ENCODE data around the gene ABCD4. TPM values are rescaled to one million over a fixed set of nuclear protein-coding genes. Genes with fewer than 3 reads are reported as not detected.

The ABCD4 gene
- polyA plus RNA-seq, 1 of the 3 experiments (the other 2 are of a cell fraction): 37.0 TPM

DNA sequence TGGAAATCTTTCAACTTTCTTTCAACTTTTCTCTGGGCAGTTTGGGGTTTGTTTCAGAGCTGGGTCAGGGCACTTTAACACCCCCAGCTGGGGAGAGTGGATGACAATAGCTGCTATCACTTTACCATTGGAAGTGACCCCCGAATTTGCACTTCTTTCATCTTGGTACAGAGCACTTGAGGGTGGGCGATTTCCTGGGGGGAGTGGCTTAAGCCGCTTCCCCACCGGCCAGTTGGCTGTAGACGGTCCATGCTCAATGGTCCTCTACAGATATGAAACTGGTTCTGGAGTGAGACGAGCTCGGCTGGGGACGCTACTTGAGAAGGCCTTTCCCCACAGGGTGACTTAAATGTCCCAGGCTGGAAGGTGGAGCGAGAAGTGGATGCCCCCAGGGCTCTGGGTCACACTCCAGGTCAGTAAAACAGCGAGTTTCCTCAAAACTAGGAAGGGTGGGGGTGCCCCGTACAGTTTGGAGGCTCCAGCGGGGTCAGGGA lies 45.6 kb upstream of the ABCD4 start, which contains the start of gene VRTN:
Gene VRTN (plus strand): TSS at position 231 of the 494 bp plus-strand sequence. CDS start 8,313 bp downstream, outside the sequence.
- peaks cover 23% of the 10 kb centered on the region; the same call in 1 of the 2 replicates for H3K27me3 ChIP-seq (ENCODE audit: insufficient read depth)
- no peak within 1 kb of the TSS for H3K4me2 ChIP-seq
- POLR2A ChIA-PET: no interaction called here
- no peaks in the 10 kb centered on the region for H3K9me3 ChIP-seq
- H3K9me2 ChIP-seq: no peaks in the 10 kb centered on the region
- DNase-seq: no peak
- CTCF ChIA-PET: interaction anchor here (1.4 to 2.6 kb wide), 4 partner anchors 15 to 154 kb away, joined by 4 to 10 read pairs (median 6); no protein-coding TSS in a partner anchor
- H3K79me2 ChIP-seq (ENCODE audit: insufficient read depth): no peaks in the 10 kb centered on the region
- TF ChIP-seq, protein P1, sequence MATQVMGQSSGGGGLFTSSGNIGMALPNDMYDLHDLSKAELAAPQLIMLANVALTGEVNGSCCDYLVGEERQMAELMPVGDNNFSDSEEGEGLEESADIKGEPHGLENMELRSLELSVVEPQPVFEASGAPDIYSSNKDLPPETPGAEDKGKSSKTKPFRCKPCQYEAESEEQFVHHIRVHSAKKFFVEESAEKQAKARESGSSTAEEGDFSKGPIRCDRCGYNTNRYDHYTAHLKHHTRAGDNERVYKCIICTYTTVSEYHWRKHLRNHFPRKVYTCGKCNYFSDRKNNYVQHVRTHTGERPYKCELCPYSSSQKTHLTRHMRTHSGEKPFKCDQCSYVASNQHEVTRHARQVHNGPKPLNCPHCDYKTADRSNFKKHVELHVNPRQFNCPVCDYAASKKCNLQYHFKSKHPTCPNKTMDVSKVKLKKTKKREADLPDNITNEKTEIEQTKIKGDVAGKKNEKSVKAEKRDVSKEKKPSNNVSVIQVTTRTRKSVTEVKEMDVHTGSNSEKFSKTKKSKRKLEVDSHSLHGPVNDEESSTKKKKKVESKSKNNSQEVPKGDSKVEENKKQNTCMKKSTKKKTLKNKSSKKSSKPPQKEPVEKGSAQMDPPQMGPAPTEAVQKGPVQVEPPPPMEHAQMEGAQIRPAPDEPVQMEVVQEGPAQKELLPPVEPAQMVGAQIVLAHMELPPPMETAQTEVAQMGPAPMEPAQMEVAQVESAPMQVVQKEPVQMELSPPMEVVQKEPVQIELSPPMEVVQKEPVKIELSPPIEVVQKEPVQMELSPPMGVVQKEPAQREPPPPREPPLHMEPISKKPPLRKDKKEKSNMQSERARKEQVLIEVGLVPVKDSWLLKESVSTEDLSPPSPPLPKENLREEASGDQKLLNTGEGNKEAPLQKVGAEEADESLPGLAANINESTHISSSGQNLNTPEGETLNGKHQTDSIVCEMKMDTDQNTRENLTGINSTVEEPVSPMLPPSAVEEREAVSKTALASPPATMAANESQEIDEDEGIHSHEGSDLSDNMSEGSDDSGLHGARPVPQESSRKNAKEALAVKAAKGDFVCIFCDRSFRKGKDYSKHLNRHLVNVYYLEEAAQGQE (IDR thresholded peaks at IDR 0.05; ENCODE audit: low read depth, low read length): no peak
- TF ChIP-seq, protein P2, sequence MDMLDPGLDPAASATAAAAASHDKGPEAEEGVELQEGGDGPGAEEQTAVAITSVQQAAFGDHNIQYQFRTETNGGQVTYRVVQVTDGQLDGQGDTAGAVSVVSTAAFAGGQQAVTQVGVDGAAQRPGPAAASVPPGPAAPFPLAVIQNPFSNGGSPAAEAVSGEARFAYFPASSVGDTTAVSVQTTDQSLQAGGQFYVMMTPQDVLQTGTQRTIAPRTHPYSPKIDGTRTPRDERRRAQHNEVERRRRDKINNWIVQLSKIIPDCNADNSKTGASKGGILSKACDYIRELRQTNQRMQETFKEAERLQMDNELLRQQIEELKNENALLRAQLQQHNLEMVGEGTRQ (IDR thresholded peaks at IDR 0.05; ENCODE audit: borderline replicate concordance, low read depth, low read length): no peak
- H3F3A ChIP-seq (replicated peaks; ENCODE audit: insufficient read depth): no peaks in the 10 kb centered on the region
- H3K36me3 ChIP-seq (replicated peaks in 1 of 2; ENCODE audit: control insufficient read depth in 1 of 2, insufficient read depth in 2 of 2, low read length in 1 of 2): no peaks in the 10 kb centered on the region
- no peak within 1 kb of the TSS for H3K9ac ChIP-seq
- no peak within 1 kb of the TSS for H3K4me3 ChIP-seq (ENCODE audit: low read depth in 2 of 2, low read length in 1 of 2)
- WGBS (ENCODE audit: low lambda C conversion rate): 64% methylated on average over 12 of the region's 12 CpGs
- no peaks in the 10 kb centered on the region for H4K20me1 ChIP-seq (ENCODE audit: insufficient read depth)
- no peaks in the 10 kb centered on the region for H3K4me1 ChIP-seq (ENCODE audit: control insufficient read depth in 1 of 2, insufficient read depth in 2 of 2, low read depth in 1 of 2, low read length in 1 of 2)
- no peak within 1 kb of the TSS for H3K27ac ChIP-seq (ENCODE audit: low read depth in 2 of 2, low read length in 1 of 2)
- H2AFZ ChIP-seq (ENCODE audit: low read depth): no peak within 1 kb of the TSS

DNA sequence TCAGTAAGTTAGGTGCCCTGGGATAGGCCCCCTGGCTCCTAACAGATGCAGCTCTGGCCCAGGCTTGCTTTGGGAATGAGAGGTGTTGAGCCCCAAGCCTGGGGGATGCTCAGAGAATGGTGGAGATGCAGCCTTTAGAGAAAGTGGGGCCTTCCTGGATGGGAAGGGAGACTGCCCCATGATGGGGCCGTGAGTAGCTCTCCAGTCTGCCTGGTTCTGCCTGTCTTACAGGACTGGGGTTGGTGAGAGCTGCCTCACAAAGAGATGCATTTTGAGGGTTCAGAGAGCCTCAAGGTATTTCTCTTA lies 45.0 kb upstream of the ABCD4 start:
- H3F3A ChIP-seq (replicated peaks; ENCODE audit: insufficient read depth): no peaks in the 10 kb centered on the region
- no peaks in the 10 kb centered on the region for H3K79me2 ChIP-seq (ENCODE audit: insufficient read depth)
- no peak for DNase-seq
- H3K4me2 ChIP-seq: no peak overlapping the region
- no peak overlapping the region for H3K27ac ChIP-seq (ENCODE audit: low read depth in 2 of 2, low read length in 1 of 2)
- H3K4me1 ChIP-seq (ENCODE audit: control insufficient read depth in 1 of 2, insufficient read depth in 2 of 2, low read depth in 1 of 2, low read length in 1 of 2): no peaks in the 10 kb centered on the region
- H2AFZ ChIP-seq (ENCODE audit: low read depth): no peak overlapping the region
- no peaks in the 10 kb centered on the region for H3K36me3 ChIP-seq (replicated peaks in 1 of 2; ENCODE audit: control insufficient read depth in 1 of 2, insufficient read depth in 2 of 2, low read length in 1 of 2)
- WGBS (ENCODE audit: low lambda C conversion rate): 0% methylated on average over 1 of the region's 1 CpG
- no peak overlapping the region for H3K4me3 ChIP-seq (ENCODE audit: low read depth in 2 of 2, low read length in 1 of 2)
- no peaks in the 10 kb centered on the region for H3K9me2 ChIP-seq
- H3K9ac ChIP-seq: no peak overlapping the region
- H3K27me3 ChIP-seq (ENCODE audit: insufficient read depth): peaks cover 27% of the 10 kb centered on the region; the same call in 1 of the 2 replicates
- CTCF ChIA-PET: interaction anchor here (0.6 to 2.6 kb wide), 5 partner anchors 13 to 154 kb away, joined by 3 to 10 read pairs (median 5); no protein-coding TSS in a partner anchor
- no peaks in the 10 kb centered on the region for H3K9me3 ChIP-seq
- POLR2A ChIA-PET: no interaction called here
- H4K20me1 ChIP-seq (ENCODE audit: insufficient read depth): no peaks in the 10 kb centered on the region
- TF ChIP-seq EZH2phosphoT487 (IDR thresholded peaks at IDR 0.05; ENCODE audit: borderline replicate concordance, low read depth): no peak
- no peak for TF ChIP-seq MEF2A (IDR thresholded peaks at IDR 0.05; ENCODE audit: borderline replicate concordance, low read depth)
- no peak for TF ChIP-seq RXRA (IDR thresholded peaks at IDR 0.05; ENCODE audit: borderline replicate concordance, low read depth)
- no peak for TF ChIP-seq PBX3 (IDR thresholded peaks at IDR 0.05)
- TF ChIP-seq YY1 (IDR thresholded peaks at IDR 0.05; ENCODE audit: low read depth): no peak
- TF ChIP-seq, protein P3, sequence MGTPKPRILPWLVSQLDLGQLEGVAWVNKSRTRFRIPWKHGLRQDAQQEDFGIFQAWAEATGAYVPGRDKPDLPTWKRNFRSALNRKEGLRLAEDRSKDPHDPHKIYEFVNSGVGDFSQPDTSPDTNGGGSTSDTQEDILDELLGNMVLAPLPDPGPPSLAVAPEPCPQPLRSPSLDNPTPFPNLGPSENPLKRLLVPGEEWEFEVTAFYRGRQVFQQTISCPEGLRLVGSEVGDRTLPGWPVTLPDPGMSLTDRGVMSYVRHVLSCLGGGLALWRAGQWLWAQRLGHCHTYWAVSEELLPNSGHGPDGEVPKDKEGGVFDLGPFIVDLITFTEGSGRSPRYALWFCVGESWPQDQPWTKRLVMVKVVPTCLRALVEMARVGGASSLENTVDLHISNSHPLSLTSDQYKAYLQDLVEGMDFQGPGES (IDR thresholded peaks at IDR 0.05; ENCODE audit: low read depth, low read length): no peak
- no peak for TF ChIP-seq ELF1 (IDR thresholded peaks at IDR 0.05)
- TF ChIP-seq CHD2 (IDR thresholded peaks at IDR 0.05; ENCODE audit: low read length, partially characterized antibody): no peak
- TF ChIP-seq RAD21 (IDR thresholded peaks at IDR 0.05; ENCODE audit: low read length): no peak
- TF ChIP-seq, protein P2 (IDR thresholded peaks at IDR 0.05; ENCODE audit: borderline replicate concordance, low read depth, low read length): no peak
- TF ChIP-seq TAF1 (IDR thresholded peaks at IDR 0.05; ENCODE audit: borderline replicate concordance, low read depth, low read length): no peak
- no peak for TF ChIP-seq FOSL2 (IDR thresholded peaks at IDR 0.05; ENCODE audit: borderline replicate concordance, low read depth)
- TF ChIP-seq GATA2 (CRISPR knock-in tag; IDR thresholded peaks at IDR 0.05): no peak
- no peak for TF ChIP-seq MXI1 (IDR thresholded peaks at IDR 0.05; ENCODE audit: low read depth, low read length)
- TF ChIP-seq FOXM1 (IDR thresholded peaks at IDR 0.05; ENCODE audit: low read depth): no peak
- no peak for TF ChIP-seq SIN3A (IDR thresholded peaks at IDR 0.05; ENCODE audit: borderline replicate concordance, low read depth, low read length)
- no peak for TF ChIP-seq NRF1 (IDR thresholded peaks at IDR 0.05; ENCODE audit: low read depth, low read length)
- TF ChIP-seq TCF12 (IDR thresholded peaks at IDR 0.05): no peak

Data from SK-N-SH (cell line).